HUES6 (cell line): ENCODE results near the gene DOC2B.

Source experiments
- H3K27ac ChIP-seq: 2 replicates; pipeline ENCODE4 v1.7.0; 2013; ENCODE audit warnings: low read depth, mild to moderate bottlenecking, low read length, inconsistent platforms
- H3K27me3 ChIP-seq: 2 replicates; pipeline ENCODE4 v1.6.1; 2013; ENCODE audit warnings: low read length; ENCODE audit not compliant: control insufficient read depth, insufficient read depth
- H3K36me3 ChIP-seq: 2 replicates; pipeline ENCODE4 v1.6.1; 2013; ENCODE audit warnings: low read length; ENCODE audit not compliant: control insufficient read depth, insufficient read depth
- H3K4me1 ChIP-seq: 2 replicates; pipeline ENCODE4 v1.6.1; 2013; ENCODE audit warnings: low read length; ENCODE audit not compliant: control insufficient read depth, insufficient read depth
- H3K4me3 ChIP-seq: 2 replicates; pipeline ENCODE4 v1.5.1; 2013; ENCODE audit warnings: low read depth, low read length
- H3K9ac ChIP-seq: one replicate; pipeline ENCODE4 v1.6.1; 2013; ENCODE audit warnings: mild to moderate bottlenecking, low read length
- H3K9me3 ChIP-seq: 2 replicates; pipeline ENCODE4 v1.6.1; 2013; ENCODE audit warnings: low read depth, low read length; ENCODE audit not compliant: control insufficient read depth, insufficient read depth

The DOC2B gene

DNA sequence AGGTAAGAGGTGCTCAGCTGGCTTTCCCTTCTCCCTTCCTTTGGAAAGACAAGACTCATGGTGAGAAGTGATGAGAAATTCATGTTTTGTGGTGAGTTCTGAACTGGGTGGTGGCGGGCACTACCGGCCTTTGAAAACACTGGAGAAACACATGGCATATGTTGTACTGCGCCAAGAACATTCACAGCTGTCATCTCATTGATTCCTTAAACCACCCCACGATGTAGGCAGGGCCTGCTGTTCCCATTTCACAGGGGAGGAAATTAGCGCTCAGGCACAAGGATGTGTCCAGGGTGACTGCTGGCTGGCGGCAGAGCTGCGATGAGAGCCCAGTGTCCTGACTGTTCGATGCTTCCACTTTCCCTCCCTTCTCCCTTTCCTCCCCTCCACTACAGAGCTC is 1.6 kb upstream of the DOC2B start:
- Histone ChIP-seq H3K36me3 (no peaks in the 10 kb centered on the region), H3K4me1 (peaks cover 16% of the 10 kb centered on the region), H3K27me3 (peaks cover 73% of the 10 kb centered on the region), H3K4me3 (no peak overlapping the region), H3K27ac (no peak overlapping the region), H3K9me3 (no peaks in the 10 kb centered on the region), H3K9ac (no peak overlapping the region)

DNA sequence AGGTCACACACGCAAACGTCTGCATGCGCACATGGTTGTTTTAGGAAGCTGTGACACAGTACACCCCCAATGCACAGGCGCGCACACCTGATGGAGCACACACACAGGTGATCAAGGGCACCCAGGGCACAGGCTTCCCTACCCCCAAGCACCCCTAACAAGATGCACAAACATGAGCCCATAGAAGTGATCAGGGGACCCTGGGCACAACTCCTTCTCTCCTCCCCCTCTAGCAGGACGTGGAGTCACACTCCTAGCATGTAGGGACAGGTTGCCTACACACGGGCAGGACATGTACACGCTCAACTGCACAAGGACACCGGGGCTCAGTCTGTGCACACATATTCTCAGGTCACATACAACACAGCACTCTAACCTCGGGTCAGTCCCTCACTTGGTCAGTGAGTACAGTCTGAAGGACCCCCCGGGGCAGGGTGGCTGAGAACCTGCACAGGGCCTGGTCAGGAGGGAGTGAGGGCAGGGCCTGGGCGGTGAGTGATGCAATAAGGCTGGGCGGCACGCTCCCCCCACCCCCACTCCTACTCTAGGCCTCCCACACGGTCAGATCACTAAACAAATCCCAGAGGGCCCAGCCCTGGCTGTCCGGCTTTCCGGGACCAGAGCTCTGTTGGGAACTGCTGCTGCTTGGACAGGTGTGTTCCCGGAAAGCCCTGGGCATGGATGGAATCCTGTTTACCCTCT is 751 bp upstream of the DOC2B start:
- Histone ChIP-seq H3K9ac (peak overlapping the region; percentile 64), H3K27ac (no peak overlapping the region), H3K36me3 (no peaks in the 10 kb centered on the region), H3K4me3 (peak overlapping the region; percentile 61), H3K9me3 (no peaks in the 10 kb centered on the region), H3K27me3 (peaks cover 82% of the 10 kb centered on the region), H3K4me1 (peaks cover 16% of the 10 kb centered on the region)

DNA sequence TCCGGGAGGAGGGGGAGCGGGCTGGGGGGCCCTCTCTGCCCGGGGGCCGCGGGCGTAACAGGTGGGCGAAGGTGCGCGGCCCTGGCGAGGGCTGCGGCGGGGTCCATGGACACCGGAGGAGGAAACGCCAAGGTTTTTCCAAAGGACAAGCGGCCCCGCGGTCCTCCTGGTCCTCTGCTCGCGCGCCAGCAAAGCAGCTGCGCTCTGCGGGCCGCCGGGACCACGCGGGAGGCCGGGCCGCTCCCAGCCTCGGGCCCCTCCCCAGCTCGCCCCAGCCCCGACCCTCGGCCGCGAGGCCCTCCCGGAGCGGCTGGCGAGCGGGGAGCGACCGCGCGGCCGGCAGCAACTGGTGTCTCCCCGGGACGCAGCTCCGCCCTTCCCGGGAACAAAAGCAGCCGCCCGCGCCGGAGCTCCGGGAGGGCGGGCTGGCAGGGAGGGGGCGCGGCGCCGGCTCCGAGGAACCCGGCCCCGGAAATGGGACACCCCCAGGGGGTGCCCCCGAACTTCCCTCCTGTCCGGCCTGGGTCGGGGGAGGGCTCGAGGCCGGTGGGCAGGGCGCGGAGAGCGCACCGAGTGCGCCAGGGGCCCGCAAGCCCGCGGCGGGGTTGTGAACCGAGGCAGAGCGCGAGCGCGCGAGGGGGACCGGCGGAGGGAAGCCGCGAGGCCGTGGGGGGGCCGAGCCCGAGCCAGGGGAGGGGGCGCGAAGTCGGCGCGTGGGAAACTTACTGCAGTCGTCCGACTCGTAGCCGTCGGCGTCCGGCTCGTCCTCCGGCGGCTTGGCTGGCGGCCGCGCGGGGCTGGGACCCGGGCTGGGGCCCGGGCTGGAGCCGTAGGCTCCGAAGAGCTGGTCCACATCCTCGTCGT is 837 bp downstream of the DOC2B start:
- H3K4me3 ChIP-seq = peak overlapping the region; percentile 65
- H3K27me3 ChIP-seq = peaks cover 83% of the 10 kb centered on the region
- peak overlapping the region; percentile 61 for H3K9ac ChIP-seq
- no peaks in the 10 kb centered on the region for H3K9me3 ChIP-seq
- H3K4me1 ChIP-seq = peaks cover 16% of the 10 kb centered on the region
- no peak overlapping the region; the same call in 1 of the 2 replicates for H3K27ac ChIP-seq
- H3K36me3 ChIP-seq = no peaks in the 10 kb centered on the region

DNA sequence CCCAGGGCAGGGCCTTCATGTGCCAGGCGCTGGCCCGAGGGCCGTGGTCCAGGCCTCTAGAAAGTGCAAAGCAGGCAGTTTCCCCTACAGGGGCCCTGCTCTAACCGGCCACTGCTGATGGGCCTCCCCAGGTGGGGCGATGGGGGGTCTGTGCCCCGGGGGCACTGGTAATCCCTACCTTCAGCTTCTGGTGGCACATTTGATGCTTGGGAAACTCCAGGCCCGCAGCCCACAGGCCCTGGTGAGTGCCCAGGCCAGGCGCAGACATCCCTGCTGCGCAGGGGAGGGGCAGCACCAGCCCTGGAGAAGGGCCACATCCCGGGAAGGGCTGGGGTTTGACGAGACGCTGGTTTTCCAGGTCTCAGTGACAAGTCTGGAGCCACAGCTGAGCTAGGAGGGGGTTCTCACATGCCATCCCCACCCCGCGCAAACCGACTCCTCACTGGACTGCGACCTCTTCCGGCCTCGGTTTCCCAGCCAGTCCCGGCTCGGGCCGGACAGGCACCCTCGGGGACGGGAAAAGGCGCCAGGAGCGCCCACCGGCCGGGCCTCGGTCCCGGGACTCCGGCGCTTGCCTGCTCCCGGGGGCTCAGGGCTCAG is 1.6 kb downstream of the DOC2B start:
- no peaks in the 10 kb centered on the region for H3K9me3 ChIP-seq
- H3K4me3 ChIP-seq = peak overlapping the region; percentile 65
- peaks cover 78% of the 10 kb centered on the region for H3K27me3 ChIP-seq
- peak overlapping the region; percentile 61 for H3K9ac ChIP-seq
- H3K27ac ChIP-seq = no peak overlapping the region
- no peaks in the 10 kb centered on the region for H3K36me3 ChIP-seq
- peaks cover 16% of the 10 kb centered on the region for H3K4me1 ChIP-seq

DNA sequence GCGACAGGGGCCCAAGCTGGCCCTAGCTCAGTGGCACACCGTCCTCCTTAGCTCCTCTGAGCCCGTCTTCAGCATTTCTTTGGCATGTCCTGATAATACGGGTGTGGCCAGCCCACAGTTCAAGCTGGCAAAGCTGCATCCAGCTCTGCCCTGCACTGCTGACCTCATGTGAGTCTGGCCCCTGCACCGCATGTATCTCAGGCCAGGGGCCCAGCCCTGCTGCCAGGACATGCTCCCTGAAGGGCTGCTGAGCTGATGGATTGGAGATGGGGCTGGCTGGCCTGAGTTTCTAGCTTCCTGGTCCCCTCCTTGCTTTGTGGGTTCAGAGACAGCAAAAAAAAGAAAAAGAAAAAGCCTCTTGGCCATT is 2.4 kb downstream of the DOC2B start:
- Histone ChIP-seq H3K36me3 (no peaks in the 10 kb centered on the region), H3K27ac (no peak overlapping the region), H3K27me3 (peaks cover 70% of the 10 kb centered on the region), H3K9me3 (no peaks in the 10 kb centered on the region), H3K4me3 (no peak overlapping the region), H3K9ac (no peak overlapping the region), H3K4me1 (peaks cover 16% of the 10 kb centered on the region)

DNA sequence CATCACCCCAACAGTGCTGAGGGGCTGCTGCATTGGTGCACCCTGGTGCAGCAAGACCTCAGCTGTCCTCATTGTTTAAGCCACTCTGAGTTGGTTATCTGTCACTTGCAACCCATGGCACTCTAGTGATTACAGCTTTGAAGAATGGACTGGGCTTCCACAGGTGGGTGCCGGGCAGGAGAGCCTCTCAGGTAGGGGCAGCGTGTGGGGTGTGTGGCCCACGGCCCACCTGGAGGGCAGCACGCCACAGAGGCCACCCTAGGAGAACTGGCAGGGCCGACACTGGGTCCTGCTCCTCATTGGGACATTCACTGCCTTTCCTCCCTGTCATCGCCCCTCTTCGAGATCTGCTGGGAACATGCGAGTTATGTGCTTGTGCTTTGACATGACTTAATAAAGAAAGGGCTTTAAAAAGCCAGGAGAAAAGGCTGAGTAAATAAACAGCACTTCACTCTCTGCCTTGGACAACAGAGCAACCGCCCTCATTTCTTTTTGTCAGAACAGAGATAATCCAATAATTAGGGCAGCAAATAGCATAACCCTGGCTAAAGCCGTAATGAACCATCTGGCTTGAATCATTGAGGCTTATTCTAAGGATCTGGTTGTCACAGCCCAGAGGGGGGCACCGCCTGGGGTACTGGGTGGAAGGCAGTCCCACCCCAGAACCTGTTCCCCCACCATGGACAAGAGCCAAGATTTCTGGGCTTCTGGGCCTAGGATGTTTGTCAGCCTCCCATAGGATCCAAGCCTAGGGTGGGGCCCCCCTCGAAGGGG is 3.0 kb downstream of the DOC2B start:
- H3K36me3 ChIP-seq = no peaks in the 10 kb centered on the region
- no peaks in the 10 kb centered on the region for H3K9me3 ChIP-seq
- H3K4me3 ChIP-seq = no peak overlapping the region
- H3K27me3 ChIP-seq = peaks cover 64% of the 10 kb centered on the region
- H3K9ac ChIP-seq = no peak overlapping the region
- peaks cover 16% of the 10 kb centered on the region for H3K4me1 ChIP-seq
- H3K27ac ChIP-seq = no peak overlapping the region

DNA sequence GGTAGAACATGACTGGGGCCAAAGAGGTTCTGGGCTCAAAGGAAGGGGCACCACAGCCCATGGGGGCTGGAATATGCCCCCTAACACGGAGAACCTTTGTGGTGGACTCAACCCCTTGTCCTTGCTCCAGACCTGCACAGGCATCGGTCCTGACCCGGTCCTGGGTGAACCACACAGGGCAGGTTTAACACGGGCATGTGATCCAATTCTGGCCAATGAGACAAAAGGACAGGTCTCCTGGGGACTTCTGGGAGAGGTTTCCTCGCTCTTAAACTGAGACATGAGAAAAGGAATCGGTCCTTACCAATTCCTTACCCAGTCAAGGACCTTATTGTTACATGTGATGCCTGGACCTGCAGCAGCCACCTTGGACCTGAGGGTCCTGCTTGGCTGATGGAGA is 3.7 kb downstream of the DOC2B start:
- H3K36me3 ChIP-seq = no peaks in the 10 kb centered on the region
- no peaks in the 10 kb centered on the region for H3K9me3 ChIP-seq
- H3K4me3 ChIP-seq = no peak overlapping the region
- peaks cover 16% of the 10 kb centered on the region for H3K4me1 ChIP-seq
- H3K27ac ChIP-seq = no peak overlapping the region
- H3K9ac ChIP-seq = no peak overlapping the region
- H3K27me3 ChIP-seq = peaks cover 57% of the 10 kb centered on the region

DNA sequence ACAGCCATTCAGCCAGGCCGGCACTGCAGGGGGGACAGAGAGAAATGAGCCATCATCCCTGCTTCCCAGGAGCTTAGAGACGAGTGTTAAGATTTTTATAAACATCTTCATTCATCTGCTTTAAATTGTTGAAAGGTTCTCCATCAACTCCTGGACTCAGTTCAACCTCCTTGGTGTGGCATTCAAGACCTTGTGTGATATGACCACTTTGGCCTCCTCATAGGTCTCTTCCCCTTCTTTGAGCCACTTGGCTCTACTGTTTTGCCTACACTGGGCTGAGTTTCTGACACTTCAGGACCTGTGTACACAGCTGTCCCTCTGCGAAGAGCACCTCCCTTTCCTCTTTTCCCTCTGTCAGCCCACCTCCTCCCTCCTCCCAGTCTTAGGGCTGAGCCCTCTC is 4.3 kb downstream of the DOC2B start:
- no peak overlapping the region for H3K4me3 ChIP-seq
- H3K27ac ChIP-seq = no peak overlapping the region
- peaks cover 51% of the 10 kb centered on the region for H3K27me3 ChIP-seq
- H3K36me3 ChIP-seq = no peaks in the 10 kb centered on the region
- no peaks in the 10 kb centered on the region for H3K9me3 ChIP-seq
- H3K9ac ChIP-seq = no peak overlapping the region
- peaks cover 9% of the 10 kb centered on the region for H3K4me1 ChIP-seq

DNA sequence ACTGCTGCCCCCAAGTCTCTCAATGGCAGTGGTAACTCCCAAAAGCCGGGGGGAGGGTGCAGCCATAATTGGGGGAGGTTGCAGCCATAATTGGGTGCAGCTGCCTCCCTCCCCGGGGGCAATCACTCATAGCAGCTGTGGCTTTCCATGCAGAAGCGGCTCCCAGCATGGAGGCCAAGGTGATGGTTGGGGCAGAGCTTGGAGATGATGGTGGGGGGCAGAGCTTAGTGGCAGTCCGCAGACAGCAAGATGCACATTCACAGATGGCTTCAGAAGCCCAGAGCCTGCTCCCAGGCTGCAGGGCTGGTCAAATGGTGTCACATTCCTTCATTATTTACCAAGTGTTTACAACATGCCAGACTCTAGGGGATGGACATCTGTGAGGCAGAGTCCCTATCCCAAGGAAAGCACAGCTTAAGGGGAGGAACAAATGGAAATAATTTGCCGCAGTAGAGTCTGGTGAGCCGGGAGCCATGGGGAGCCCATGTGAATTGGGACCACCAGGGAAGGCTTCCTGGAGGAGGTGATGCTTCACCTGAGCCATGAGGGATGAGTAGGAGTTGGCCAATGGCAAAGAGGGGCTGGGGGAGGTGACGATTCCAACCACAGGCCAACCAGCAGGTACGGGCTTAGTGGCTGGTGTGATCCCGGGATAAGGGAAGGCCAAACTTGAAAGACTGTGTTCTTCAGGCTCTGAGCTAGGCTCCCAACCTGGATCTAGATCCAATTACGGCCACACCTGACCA is 8.1 kb downstream of the DOC2B start:
- Histone ChIP-seq H3K27me3 (peaks cover 13% of the 10 kb centered on the region), H3K4me1 (no peaks in the 10 kb centered on the region; the same call in 1 of the 2 replicates), H3K27ac (no peak overlapping the region), H3K9ac (no peak overlapping the region), H3K9me3 (no peaks in the 10 kb centered on the region), H3K36me3 (no peaks in the 10 kb centered on the region), H3K4me3 (no peak overlapping the region)

DNA sequence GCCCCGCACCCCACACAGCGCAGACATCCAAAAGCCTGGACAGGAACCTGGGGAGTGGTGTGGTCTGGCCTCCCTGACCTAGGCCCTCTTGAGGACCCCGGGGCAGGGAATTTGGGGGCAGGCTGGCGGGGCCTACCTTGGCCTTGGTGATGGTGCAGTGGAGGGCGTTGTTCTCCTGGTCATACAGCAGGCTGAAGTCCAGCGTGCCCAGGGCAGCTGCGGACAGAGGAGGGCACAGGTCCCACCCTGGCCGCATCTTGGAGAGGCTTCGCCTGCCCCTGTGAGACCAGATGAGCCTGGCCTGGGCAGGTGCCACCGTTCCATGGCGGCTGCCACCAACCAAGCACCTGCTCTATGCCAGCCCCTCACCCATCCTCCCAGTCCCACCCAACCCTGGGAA is 9.0 kb downstream of the DOC2B start:
- Histone ChIP-seq H3K4me1 (no peaks in the 10 kb centered on the region; the same call in 1 of the 2 replicates), H3K27ac (no peak overlapping the region), H3K27me3 (peaks cover 4% of the 10 kb centered on the region), H3K36me3 (no peaks in the 10 kb centered on the region), H3K9ac (no peak overlapping the region), H3K9me3 (no peaks in the 10 kb centered on the region), H3K4me3 (no peak overlapping the region)
